SW480 (cell line): ENCODE results near the gene CBFA2T2.
A peak's percentile ranks its signal among the peaks of the same experiment; 100 is the strongest.
"Not testable (repeated sequence)": the region's sequence is repeated elsewhere in the genome, so short reads cannot be mapped to it uniquely, and the experiment has no call there.

ENCODE experiments used
- DNase-seq: peaks from one replicate; pipeline ENCODE4 v3.0.0-alpha.2; 2016; ENCODE audit warnings: low spot score

The CBFA2T2 gene

DNA sequence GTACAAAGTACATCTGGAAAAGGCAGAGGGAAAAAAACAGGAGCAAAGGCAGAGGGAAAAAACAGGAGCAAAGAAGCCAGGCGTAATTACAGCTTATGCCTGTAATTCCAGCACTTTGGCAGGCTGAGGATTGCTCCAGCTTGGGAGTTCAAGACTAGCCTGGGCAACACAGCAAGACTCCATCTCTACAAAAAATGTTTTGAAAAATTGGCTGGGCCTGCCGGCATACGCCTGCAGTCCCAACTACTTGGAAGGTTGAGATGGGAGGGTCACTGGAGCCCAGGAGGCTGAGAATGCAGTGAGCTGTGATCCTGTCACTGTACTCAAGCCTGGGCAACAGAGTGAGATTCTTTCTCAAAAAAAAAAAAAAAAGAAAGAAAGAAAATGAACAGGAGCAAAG, 19.0 kb upstream of the CBFA2T2 start:
- DNase-seq: no peak

DNA sequence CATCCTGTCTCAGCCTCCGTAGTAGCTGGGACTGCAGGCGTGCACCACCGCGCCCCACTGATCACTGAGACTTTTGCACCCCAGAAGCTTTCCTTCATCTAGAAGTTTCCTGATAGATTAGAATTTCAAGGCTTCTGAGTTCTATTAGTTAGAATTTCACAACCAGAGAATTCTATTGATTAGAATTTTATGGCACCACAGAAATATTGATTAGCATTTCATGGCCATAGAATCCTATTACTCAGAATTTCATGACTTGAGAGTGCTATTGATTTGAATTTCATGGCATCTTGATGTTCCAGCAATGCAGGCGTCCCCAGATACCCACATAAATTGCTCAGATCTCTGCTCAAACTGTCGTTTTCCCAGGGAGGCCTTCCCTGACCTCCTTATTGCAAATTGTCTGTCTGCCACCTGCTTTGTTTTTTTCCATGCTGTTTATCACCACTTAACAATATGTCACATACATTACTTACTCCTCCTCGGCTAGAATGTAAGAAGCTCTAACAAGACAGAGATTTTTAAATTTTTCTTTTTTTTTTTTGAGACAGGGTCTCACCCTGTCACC, 16.9 kb upstream of the CBFA2T2 start:
- DNase-seq: no peak

- no peak for DNase-seq
Observed at GRCh38 chr20:33474097-33474873, 15.6 kb upstream of the CBFA2T2 start.

DNA sequence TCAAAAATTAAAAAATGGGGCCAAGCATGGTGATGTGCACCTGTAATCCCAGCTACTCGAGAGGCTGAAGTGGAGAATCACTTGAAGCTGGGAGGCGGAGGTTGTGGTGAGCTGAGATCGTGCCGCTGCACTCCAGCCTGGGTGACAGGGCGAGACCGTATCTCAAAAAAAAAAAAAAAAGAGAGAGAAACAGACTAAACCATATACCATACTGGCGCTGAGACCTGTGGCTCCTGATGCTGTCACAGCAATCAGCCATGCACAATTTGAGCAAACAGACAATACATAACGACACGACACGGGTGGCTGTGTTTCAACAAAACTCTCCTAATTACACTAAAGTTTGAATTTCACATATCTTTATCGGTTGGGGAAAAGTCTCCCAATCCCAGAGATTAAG, 14.9 kb upstream of the CBFA2T2 start:
- no peak for DNase-seq

- DNase-seq: no peak
Observed at GRCh38 chr20:33475381-33476152, 14.3 kb upstream of the CBFA2T2 start.

DNA sequence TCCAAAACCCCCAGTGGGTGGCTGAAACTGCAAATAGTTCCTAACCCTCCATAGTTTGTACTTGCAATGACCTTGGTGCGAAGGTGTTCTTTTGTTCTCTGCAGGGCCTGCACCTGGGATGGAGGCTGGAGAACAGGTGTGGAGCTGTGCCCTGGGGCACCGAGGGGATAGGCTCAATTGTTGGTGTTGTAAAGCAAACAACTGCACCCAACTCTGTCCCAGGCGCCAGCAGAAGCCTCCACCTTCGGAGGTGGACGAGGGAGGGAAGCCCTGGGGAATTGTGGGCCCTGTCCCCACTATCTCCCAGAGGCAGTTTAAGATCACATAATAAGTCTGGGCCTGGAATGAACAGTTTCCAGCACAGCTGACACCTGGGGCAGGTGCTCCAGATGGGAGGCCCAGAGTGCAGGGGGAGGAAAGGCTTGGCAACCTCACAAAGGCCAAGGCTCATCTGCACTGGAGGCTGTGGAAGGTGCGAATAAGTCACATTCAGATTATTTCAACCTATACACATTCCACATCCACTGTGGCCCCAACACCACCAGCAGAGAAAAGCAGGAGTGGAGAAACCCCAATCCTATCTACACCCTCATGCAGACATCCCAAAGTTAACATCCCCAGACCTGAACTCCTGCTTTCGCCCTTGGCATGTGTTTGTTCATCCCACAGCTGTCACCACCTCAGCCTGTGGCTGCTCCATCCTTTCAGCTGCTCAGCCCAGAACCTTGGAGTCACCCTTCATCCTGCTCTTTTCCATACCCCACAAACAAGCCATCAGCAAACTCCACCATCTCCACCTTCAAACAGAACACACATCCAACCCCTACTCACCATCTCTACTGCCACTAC, 12.3 kb upstream of the CBFA2T2 start:
- peak; percentile 49 for DNase-seq

DNA sequence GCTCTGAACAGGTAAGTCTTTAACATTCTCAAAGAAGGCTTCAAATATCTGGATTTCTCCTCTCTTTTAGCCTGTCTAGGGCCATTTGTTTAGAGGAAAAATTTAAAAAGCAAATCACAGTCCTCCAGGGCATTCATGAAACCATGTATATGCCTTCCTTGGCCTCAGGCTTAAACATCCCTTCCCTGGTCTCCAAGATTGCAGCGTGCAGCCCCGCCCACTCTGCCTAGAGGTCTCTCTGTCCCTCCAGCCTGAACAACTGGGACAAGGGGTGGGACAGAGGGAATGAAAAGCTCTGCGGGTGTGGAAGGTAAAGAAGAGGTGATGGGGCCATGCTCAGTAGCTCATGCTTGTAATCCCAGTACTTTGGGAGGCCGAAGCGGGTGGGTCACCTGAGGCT, 9.8 kb upstream of the CBFA2T2 start:
- DNase-seq: no peak

DNA sequence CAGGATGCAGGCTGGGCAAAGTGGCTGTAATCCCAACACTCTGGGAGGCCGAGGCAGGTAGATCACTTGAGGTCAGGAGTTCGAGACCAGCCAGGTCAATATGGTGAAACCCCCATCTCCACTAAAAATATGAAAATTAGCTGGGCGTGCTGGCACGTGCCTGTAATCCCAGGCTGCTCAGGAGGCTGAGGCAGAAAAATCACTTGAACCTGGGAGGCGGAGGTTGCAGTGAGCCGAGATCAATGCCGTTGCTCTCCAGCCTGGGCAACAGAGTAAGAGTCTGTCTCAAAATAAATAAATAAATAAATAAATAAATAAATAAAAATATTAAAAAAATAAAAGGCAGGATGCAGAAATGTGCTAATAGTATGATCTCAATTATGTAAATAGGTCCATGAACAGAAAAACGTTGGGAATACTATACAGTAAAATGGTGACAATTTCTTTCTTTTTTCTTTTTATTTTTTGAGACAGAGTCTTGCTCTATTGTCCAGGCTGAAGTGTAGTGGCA, 8.4 kb upstream of the CBFA2T2 start:
- no peak for DNase-seq

GRCh38 chr20:33482581-33482980, 7.3 kb upstream of the CBFA2T2 start:
- DNase-seq: no peak

GRCh38 chr20:33483186-33483585, 6.7 kb upstream of the CBFA2T2 start:
- not testable (repeated sequence) for DNase-seq

GRCh38 chr20:33488201-33488600, 1.7 kb upstream of the CBFA2T2 start:
- DNase-seq: no peak

GRCh38 chr20:33488661-33489494, 1.0 kb upstream of the CBFA2T2 start:
- not testable (repeated sequence) for DNase-seq

DNA sequence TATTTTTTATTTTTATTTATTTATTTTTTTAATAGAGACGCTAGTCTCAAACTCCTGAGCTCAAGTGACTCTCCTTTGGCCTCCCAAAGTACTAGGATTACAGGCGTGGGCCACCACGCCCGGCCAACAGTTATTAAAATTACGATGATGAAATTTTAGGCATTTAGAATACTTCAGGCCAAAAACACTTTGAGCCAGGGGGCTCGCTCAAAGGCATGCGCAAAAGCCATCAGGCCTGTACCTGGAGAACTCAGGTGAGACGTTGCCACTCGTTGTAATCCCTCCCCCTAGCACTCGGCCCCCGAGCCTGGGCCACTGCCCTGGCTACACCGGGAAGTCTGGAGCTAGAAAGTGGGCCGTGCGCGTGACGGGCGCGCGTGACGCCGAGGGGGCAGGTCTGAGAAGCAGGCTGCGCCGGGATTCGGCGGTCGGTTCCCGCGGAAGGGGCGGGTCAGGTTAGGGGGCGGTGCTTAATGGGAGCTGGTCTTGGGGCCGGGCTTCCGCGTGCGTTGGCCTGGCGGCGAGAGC, 337 bp upstream of the CBFA2T2 start:
- DNase-seq: peak; percentile 99

GRCh38 chr20:33490934-33491656, 1.2 kb downstream of the CBFA2T2 start:
- DNase-seq: no peak

GRCh38 chr20:33493076-33493766, 3.3 kb downstream of the CBFA2T2 start:
- no peak for DNase-seq

GRCh38 chr20:33496776-33497175, 6.9 kb downstream of the CBFA2T2 start:
- DNase-seq: not testable (repeated sequence)

GRCh38 chr20:33499355-33499754, 9.5 kb downstream of the CBFA2T2 start:
- DNase-seq: no peak

DNA sequence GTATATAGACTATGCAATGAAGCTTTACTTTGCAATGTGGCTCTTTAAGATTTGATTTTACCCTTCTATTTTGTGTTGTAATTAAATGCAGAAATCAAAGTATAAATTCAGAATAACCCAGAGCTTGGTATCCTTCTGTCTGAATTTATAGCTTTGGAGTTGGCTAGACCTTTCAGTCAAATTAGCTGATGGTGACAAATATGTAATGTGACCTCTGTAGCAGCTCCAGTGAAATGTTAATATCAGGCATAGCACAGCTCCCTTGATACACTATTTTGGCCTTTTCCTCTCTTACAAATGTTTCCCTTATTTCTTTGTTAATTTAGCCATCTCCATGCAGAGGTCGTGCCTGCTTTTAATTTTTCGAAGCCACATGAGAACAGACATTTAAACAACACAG, 11.1 kb downstream of the CBFA2T2 start:
- DNase-seq: no peak

DNA sequence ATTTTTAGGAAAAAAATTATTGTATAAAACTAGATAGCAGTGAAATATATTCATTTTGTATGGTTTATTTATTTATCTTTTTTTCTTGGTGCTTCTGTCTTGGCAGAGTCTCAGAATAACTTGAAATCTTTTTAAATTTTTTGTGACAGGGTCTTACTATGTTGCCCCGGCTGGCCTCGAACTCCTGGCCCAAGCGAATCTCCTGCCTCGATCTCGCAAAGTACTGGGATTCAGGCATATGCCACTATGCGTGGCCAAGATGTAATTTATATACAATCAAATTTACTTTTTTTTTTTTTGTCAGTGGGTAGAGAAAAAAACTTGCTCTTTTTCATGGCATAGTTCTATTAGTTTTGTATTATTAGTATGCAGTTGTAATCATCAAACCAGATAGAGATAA, 13.7 kb downstream of the CBFA2T2 start:
- no peak for DNase-seq
